Astrocyte (in vitro differentiated cells and primary cell): ENCODE data around the gene IGFN1.

ENCODE experiments used
- EZH2 ChIP-seq: IDR thresholded peaks from 2 replicates; pipeline ENCODE4 v1.6.1; 2012; ENCODE audit warnings: mild to moderate bottlenecking, low read length, inconsistent platforms; ENCODE audit not compliant: insufficient read depth
- TF ChIP-seq, protein P1 (sequence below): IDR thresholded peaks from 2 replicates; pipeline ENCODE4 v1.5.1; 2011; ENCODE audit warnings: low read depth, mild to moderate bottlenecking, inconsistent platforms, low read length, moderate library complexity; ENCODE audit not compliant: insufficient read depth

DNA sequence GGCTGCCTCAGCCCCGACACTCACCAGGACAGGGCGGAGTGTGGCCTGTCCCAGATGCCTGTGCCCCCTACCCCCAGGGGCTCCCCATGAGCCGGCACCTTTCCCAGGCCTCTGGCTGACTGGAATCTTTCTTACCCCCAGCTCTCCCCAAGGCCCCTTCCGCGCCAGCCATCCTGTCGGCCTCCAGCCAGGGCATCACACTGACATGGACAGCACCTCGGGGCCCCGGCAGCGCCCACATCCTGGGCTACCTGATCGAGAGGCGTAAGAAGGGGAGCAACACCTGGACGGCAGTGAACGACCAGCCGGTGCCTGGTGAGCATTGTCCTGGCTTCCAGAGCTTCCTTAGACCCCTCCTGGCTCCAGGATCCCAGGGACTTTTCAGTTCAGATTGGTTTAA lies 26.5 kb downstream of the IGFN1 start:
- TF ChIP-seq, protein P1, sequence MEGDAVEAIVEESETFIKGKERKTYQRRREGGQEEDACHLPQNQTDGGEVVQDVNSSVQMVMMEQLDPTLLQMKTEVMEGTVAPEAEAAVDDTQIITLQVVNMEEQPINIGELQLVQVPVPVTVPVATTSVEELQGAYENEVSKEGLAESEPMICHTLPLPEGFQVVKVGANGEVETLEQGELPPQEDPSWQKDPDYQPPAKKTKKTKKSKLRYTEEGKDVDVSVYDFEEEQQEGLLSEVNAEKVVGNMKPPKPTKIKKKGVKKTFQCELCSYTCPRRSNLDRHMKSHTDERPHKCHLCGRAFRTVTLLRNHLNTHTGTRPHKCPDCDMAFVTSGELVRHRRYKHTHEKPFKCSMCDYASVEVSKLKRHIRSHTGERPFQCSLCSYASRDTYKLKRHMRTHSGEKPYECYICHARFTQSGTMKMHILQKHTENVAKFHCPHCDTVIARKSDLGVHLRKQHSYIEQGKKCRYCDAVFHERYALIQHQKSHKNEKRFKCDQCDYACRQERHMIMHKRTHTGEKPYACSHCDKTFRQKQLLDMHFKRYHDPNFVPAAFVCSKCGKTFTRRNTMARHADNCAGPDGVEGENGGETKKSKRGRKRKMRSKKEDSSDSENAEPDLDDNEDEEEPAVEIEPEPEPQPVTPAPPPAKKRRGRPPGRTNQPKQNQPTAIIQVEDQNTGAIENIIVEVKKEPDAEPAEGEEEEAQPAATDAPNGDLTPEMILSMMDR: no peak
- no peak for TF ChIP-seq EZH2
